Body of pancreas (tissue), 4 donors: ENCODE measurements around the gene ARHGAP26.

Experiments
- CTCF ChIP-seq, 7 experiments: fragments of 450-650 bp in 4 of 7; fragments of 200-600 bp in 3 of 7; sonication (generic) in 3 of 7; IDR thresholded peaks; one replicate each; pipeline ENCODE4 v1.5.1; 2016 to 2019; ENCODE audit warnings: antibody characterized with exemption in 7 of 7
- POLR2A ChIP-seq, 3 donors: fragments of 450-650 bp; IDR thresholded peaks; one replicate each; pipeline ENCODE4 v1.6.1; 2016; ENCODE audit warnings: antibody characterized with exemption in 3 of 3, mild to moderate bottlenecking in 2 of 3

- TF ChIP-seq CTCF (IDR thresholded peaks at IDR 0.05), result no peak
- no peak for TF ChIP-seq POLR2A (IDR thresholded peaks at IDR 0.05)
Observed at GRCh38 chr5:142931896-142932686, 161.9 kb downstream of the ARHGAP26 start.
